AG04449 (cell line): ENCODE measurements around the gene PALM.

Source experiments
- CTCF ChIA-PET: fragments of 350-600 bp; formaldehyde crosslinking; extraction: SDS; loops from one replicate; lab custom pipeline; 2021; ENCODE audit warnings: antibody characterized with exemption; lab: Yijun Ruan, JAX
- POLR2A ChIA-PET: fragments of 400-600, 350-600 bp; formaldehyde crosslinking; extraction: SDS; loops from one replicate; lab custom pipeline; 2020; ENCODE audit warnings: antibody characterized with exemption, inconsistent platforms; lab: Yijun Ruan, JAX
- DNase-seq: peaks from one replicate; pipeline ENCODE4 v3.0.0-alpha.2; 2010; ENCODE audit warnings: low read depth, low spot score
- H3K4me3 ChIP-seq: 2 replicates; pipeline ENCODE4 v1.5.1; 2011; ENCODE audit warnings: low read depth, mild to moderate bottlenecking, control low read depth, low read length
- CTCF ChIP-seq: IDR thresholded peaks from one replicate; pipeline ENCODE4 v1.5.1; 2011; ENCODE audit warnings: mild to moderate bottlenecking, moderate library complexity, low read length, control low read depth, inconsistent platforms; ENCODE audit not compliant: insufficient read depth; ENCODE audit errors: missing control alignments

PALM gene

GRCh38 chr19:784541-784940, 75.8 kb downstream of the PALM start:
- H3K4me3 ChIP-seq: no peak overlapping the region
- DNase-seq: no peak
- POLR2A ChIA-PET: interaction anchor here (1.6 kb wide), 1 partner anchor 12 kb away, joined by 7 read pairs; no protein-coding TSS in a partner anchor
- no peak for TF ChIP-seq CTCF
- CTCF ChIA-PET: interaction anchor here (1.2 to 3.5 kb wide), 2 partner anchors 15 to 66 kb away, joined by 3 to 18 read pairs; no protein-coding TSS in a partner anchor

GRCh38 chr19:787536-787935, 78.8 kb downstream of the PALM start:
- no peak for DNase-seq
- TF ChIP-seq CTCF: no peak
- POLR2A ChIA-PET: no interaction called here
- H3K4me3 ChIP-seq: no peak overlapping the region
- CTCF ChIA-PET: interaction anchor here (0.9 kb wide), 1 partner anchor 18 kb away, joined by 4 read pairs; no protein-coding TSS in a partner anchor

GRCh38 chr19:788686-788982, 79.9 kb downstream of the PALM start:
- ChIA-PET CTCF (no interaction called here), POLR2A (no interaction called here)
- no peak for TF ChIP-seq CTCF
- no peak for DNase-seq
- H3K4me3 ChIP-seq: no peak overlapping the region

- H3K4me3 ChIP-seq: no peak overlapping the region
- TF ChIP-seq CTCF: no peak
- POLR2A ChIA-PET: no interaction called here
- CTCF ChIA-PET: interaction anchor here (1.2 kb wide), 1 partner anchor 451 kb away, joined by 3 read pairs; no protein-coding TSS in a partner anchor
- DNase-seq: no peak
Observed at GRCh38 chr19:788983-789700, 80.4 kb downstream of the PALM start.

DNA sequence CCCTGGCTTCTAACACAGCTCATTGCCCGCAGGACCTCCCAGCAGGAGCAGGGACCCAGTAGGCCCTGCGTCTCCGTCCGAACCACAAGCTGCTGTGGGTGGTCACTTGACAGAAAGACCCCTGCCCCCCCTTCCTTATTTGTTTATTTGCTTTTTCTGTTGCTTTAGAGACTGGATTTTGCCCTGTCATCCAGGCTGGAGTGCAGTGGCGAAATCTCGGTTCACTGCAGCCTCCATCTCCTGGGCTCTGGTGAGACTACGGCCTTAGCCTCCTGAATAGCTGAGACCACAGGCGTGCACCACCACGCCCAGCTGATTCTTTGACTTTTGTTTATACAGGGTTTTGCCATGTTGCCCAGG, 80.9 kb downstream of the PALM start:
- CTCF ChIA-PET: interaction anchor here (1.2 kb wide), 1 partner anchor 451 kb away, joined by 3 read pairs; no protein-coding TSS in a partner anchor
- no peak overlapping the region for H3K4me3 ChIP-seq
- POLR2A ChIA-PET: no interaction called here
- no peak for TF ChIP-seq CTCF
- DNase-seq: no peak

GRCh38 chr19:791007-791566, 82.4 kb downstream of the PALM start:
- ChIA-PET CTCF (interaction anchor here (0.9 kb wide), 1 partner anchor 37 kb away, joined by 3 read pairs; no protein-coding TSS in a partner anchor), POLR2A (no interaction called here)
- no peak for TF ChIP-seq CTCF
- no peak overlapping the region for H3K4me3 ChIP-seq
- no peak for DNase-seq
